ENCODE data around the gene COMTD1. TPM values are rescaled to one million over a fixed set of nuclear protein-coding genes. Genes with fewer than 3 reads are reported as not detected.

Gene COMTD1
- total RNA-seq, 1 donor from 2014 or later = 38.1 TPM

DNA sequence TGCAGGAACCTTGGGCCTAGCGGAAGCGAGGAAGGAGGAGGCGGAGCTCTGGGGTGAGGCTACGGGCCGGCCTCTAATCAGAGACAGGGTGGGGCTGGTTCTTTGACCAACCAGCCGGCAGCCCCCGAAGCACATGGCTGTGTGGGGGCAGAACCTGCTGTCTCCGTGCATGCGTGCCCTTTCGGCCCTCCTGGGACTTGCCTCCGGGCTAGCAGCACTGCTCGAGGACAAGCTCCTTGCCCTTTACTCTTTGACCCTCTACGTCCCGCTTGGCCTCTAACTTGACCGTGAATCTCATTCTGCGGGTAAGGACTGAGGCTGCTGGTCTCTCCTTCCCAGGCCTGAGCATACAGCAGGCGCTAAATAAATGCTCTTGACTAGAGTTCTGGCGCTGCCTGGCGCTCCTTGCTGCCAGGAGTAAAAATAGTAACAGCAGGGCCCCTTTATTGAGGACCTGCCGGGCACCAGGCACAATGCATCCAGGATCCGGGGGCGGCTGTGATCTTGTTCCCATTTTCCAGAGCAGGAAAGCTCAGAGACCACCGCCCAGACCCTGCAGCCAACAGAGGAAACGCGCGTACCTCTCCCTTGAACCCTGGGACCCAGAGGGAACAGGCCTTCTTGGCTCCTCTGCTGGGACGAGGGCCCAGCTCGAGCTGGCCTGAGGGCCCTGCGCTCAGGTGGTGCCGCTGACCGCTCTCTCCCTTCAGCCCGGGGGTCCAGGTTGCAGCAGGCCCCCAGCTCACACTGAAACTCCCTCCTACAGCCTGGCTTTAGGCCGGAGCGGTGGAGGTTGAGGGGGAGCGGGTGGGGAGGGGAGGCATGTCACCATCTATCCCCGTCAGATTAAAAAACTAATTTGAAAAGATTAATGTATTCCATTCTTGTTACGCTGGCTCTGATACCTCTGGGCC lies 2.7 kb upstream of the COMTD1 start:
- intact Hi-C loops (cut with micrococcal nuclease) = no loop called here
- Mint-ChIP-seq H3K27ac (no peak overlapping the region), H3K4me3 (no peak overlapping the region), H3K9me3 (no peaks in the 10 kb centered on the region), H3K27me3 (no peaks in the 10 kb centered on the region), H3K36me3 (ENCODE audit: low read depth) (peaks cover 1% of the 10 kb centered on the region), H3K4me1 (peaks cover 9% of the 10 kb centered on the region)
- DNase-seq = no peak

- Mint-ChIP-seq H3K27ac (peak overlapping the region; percentile 91), H3K36me3 (ENCODE audit: low read depth) (peaks cover 21% of the 10 kb centered on the region), H3K4me3 (peak overlapping the region; percentile 87), H3K9me3 (no peaks in the 10 kb centered on the region), H3K4me1 (peaks cover 11% of the 10 kb centered on the region), H3K27me3 (no peaks in the 10 kb centered on the region)
- no peak for DNase-seq
- intact Hi-C loops (cut with micrococcal nuclease) = loop anchor here (1.0 kb wide), 1 partner anchor 48 kb away; no protein-coding TSS in a partner anchor
Measured at GRCh38 chr10:75236178-75236825, 545 bp upstream of the COMTD1 start.

GRCh38 chr10:75234683-75235374 lies 928 bp downstream of the COMTD1 start:
- H3K4me1 Mint-ChIP-seq = peaks cover 17% of the 10 kb centered on the region
- H3K4me3 Mint-ChIP-seq = peak overlapping the region; percentile 87
- H3K9me3 Mint-ChIP-seq = no peaks in the 10 kb centered on the region
- no peak for DNase-seq
- peak overlapping the region; percentile 87 for H3K27ac Mint-ChIP-seq
- H3K27me3 Mint-ChIP-seq = no peaks in the 10 kb centered on the region
- intact Hi-C loops (cut with micrococcal nuclease) = loop anchor here (1.0 to 5.0 kb wide), 5 partner anchors 25 to 993 kb away; partner anchors contain the start of genes KAT6B and VDAC2
- H3K36me3 Mint-ChIP-seq (ENCODE audit: low read depth) = peaks cover 31% of the 10 kb centered on the region

- no peaks in the 10 kb centered on the region for H3K9me3 Mint-ChIP-seq
- no peaks in the 10 kb centered on the region for H3K27me3 Mint-ChIP-seq
- peak overlapping the region; percentile 87 for H3K27ac Mint-ChIP-seq
- intact Hi-C loops (cut with micrococcal nuclease) = loop anchor here (1.0 to 5.0 kb wide), 5 partner anchors 24 to 992 kb away; partner anchors contain the start of genes KAT6B and VDAC2
- peak; percentile 99 for DNase-seq
- peaks cover 35% of the 10 kb centered on the region for H3K36me3 Mint-ChIP-seq (ENCODE audit: low read depth)
- peaks cover 18% of the 10 kb centered on the region for H3K4me1 Mint-ChIP-seq
- peak overlapping the region; percentile 87 for H3K4me3 Mint-ChIP-seq
Measured at GRCh38 chr10:75234017-75234682, 1.6 kb downstream of the COMTD1 start.

DNA sequence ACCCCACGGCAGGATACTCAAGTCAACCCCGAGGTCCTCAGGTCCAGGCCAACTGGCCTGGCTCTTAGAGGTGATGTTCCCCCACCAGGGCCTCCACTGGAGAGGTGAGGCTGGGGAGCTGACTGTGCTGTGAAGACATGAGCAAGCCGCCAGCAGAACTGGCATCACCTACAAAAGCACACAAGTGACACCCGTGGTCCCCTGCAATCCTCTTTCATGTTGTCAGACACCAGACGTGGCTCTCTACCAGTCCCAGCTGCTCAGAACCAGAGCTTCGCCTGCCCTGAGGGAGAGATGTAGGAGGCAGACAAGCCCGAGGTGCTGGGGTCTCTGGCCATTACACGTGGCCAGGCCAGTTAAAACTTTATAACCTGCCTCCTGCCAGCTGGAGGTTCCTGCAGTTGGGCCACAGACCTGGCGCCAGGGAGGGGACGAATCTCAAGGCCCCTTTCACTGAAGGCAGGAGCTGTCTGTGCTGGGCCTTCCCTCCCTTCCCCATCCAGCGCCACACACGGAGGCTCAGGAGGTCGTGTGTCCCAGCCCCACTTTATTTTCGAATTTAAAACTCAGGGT lies 2.2 kb downstream of the COMTD1 start:
- Mint-ChIP-seq H3K27me3 (no peaks in the 10 kb centered on the region), H3K9me3 (no peaks in the 10 kb centered on the region), H3K27ac (peak overlapping the region; percentile 65), H3K4me3 (peak overlapping the region; percentile 87), H3K4me1 (peaks cover 24% of the 10 kb centered on the region), H3K36me3 (ENCODE audit: low read depth) (peaks cover 41% of the 10 kb centered on the region)
- intact Hi-C loops (cut with micrococcal nuclease) = loop anchor here (1.0 to 5.0 kb wide), 5 partner anchors 23 to 991 kb away; partner anchors contain the start of genes KAT6B and VDAC2
- DNase-seq = peak; percentile 67

DNA sequence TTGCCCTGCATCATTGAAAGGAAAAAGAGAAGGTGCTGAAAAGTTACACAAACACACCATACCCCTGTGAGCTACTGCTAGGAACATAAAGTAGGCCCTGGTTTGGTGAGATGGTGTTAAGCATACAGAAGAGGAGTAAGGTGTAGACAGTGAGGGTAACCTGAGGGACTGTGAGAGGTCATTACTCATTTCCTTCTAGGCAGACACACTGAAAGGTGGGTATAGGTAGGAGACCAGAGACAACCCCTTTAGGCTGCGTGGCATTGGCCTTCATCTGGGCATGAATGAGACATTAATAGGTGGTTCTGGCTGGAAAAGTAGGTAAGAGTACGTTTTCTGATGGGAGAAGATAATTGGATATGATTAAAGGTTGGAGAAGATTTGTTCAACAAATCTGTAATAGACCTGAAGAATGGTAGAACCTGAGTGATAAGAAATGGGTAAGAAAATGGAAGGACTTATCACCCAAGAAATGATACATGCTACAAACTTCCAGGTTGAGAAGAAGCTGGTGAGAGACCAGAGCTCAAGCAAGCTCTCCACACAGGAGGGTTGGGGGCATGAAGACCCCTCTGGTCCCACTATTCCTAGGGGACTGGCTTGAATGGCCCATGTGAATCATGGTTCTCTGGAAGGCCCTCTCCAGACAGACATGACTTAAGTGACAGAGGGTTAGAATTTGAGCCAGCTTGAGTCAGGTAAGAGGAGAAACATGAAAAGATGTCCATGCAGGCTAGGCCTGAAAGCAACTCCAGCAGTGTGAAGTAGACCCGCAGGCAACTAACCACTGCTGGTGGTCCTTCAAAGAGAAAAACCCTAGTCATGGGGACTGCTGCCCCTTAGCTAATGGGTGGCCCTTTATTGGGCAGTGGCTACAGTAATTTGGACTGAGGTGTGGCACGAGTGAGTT lies 3.8 kb downstream of the COMTD1 start:
- intact Hi-C loops (cut with micrococcal nuclease) = loop anchor here (5.0 kb wide), 1 partner anchor 990 kb away; no protein-coding TSS in a partner anchor
- Mint-ChIP-seq H3K4me1 (peaks cover 30% of the 10 kb centered on the region), H3K4me3 (no peak overlapping the region)

GRCh38 chr10:75230600-75231038 lies 5.1 kb downstream of the COMTD1 start:
- Mint-ChIP-seq H3K36me3 (ENCODE audit: low read depth) (peaks cover 58% of the 10 kb centered on the region), H3K4me3 (peak overlapping the region; percentile 57), H3K27ac (peak overlapping the region; percentile 98), H3K9me3 (no peaks in the 10 kb centered on the region), H3K4me1 (peaks cover 32% of the 10 kb centered on the region), H3K27me3 (no peaks in the 10 kb centered on the region)
- DNase-seq = peak; percentile 98
- intact Hi-C loops (cut with micrococcal nuclease) = loop anchor here (1.0 to 5.0 kb wide), 3 partner anchors 20 to 988 kb away; partner anchors contain the start of gene VDAC2

More for the DNA sequence above, 3.8 kb downstream of the COMTD1 start:
- DNase-seq = no peak
- no peaks in the 10 kb centered on the region for H3K27me3 Mint-ChIP-seq
- H3K36me3 Mint-ChIP-seq (ENCODE audit: low read depth) = peaks cover 48% of the 10 kb centered on the region
- no peaks in the 10 kb centered on the region for H3K9me3 Mint-ChIP-seq
- H3K27ac Mint-ChIP-seq = peak overlapping the region; percentile 64

- Mint-ChIP-seq H3K27ac (no peak overlapping the region), H3K27me3 (no peaks in the 10 kb centered on the region), H3K4me1 (peaks cover 38% of the 10 kb centered on the region), H3K36me3 (ENCODE audit: low read depth) (peaks cover 62% of the 10 kb centered on the region), H3K9me3 (no peaks in the 10 kb centered on the region), H3K4me3 (no peak overlapping the region)
- no peak for DNase-seq
- intact Hi-C loops (cut with micrococcal nuclease) = loop anchor here (1.0 to 5.0 kb wide), 3 partner anchors 20 to 988 kb away; partner anchors contain the start of gene VDAC2
Measured at GRCh38 chr10:75229971-75230370, 5.8 kb downstream of the COMTD1 start.

- H3K9me3 Mint-ChIP-seq = no peaks in the 10 kb centered on the region
- peaks cover 74% of the 10 kb centered on the region for H3K36me3 Mint-ChIP-seq (ENCODE audit: low read depth)
- intact Hi-C loops (cut with micrococcal nuclease) = no loop called here
- H3K4me1 Mint-ChIP-seq = peaks cover 48% of the 10 kb centered on the region
- peak overlapping the region; percentile 64 for H3K27ac Mint-ChIP-seq
- H3K27me3 Mint-ChIP-seq = no peaks in the 10 kb centered on the region
- no peak overlapping the region for H3K4me3 Mint-ChIP-seq
- no peak for DNase-seq
Measured at GRCh38 chr10:75228834-75229233, 6.9 kb downstream of the COMTD1 start.

- peaks cover 48% of the 10 kb centered on the region for H3K4me1 Mint-ChIP-seq
- peak overlapping the region; percentile 64 for H3K27ac Mint-ChIP-seq
- no peaks in the 10 kb centered on the region for H3K9me3 Mint-ChIP-seq
- no peak for DNase-seq
- H3K27me3 Mint-ChIP-seq = no peaks in the 10 kb centered on the region
- no peak overlapping the region for H3K4me3 Mint-ChIP-seq
- intact Hi-C loops (cut with micrococcal nuclease) = no loop called here
- H3K36me3 Mint-ChIP-seq (ENCODE audit: low read depth) = peaks cover 76% of the 10 kb centered on the region
Measured at GRCh38 chr10:75228278-75228677, 7.5 kb downstream of the COMTD1 start.

- H3K9me3 Mint-ChIP-seq = no peaks in the 10 kb centered on the region
- H3K27ac Mint-ChIP-seq = no peak overlapping the region
- peaks cover 75% of the 10 kb centered on the region for H3K36me3 Mint-ChIP-seq (ENCODE audit: low read depth)
- H3K4me3 Mint-ChIP-seq = no peak overlapping the region
- H3K4me1 Mint-ChIP-seq = peaks cover 51% of the 10 kb centered on the region
- H3K27me3 Mint-ChIP-seq = no peaks in the 10 kb centered on the region
- no peak for DNase-seq
- intact Hi-C loops (cut with micrococcal nuclease) = no loop called here
Measured at GRCh38 chr10:75226656-75227055, 9.1 kb downstream of the COMTD1 start.

- Mint-ChIP-seq H3K36me3 (ENCODE audit: low read depth) (peaks cover 74% of the 10 kb centered on the region), H3K9me3 (no peaks in the 10 kb centered on the region), H3K27ac (no peak overlapping the region), H3K27me3 (no peaks in the 10 kb centered on the region), H3K4me3 (no peak overlapping the region), H3K4me1 (peaks cover 52% of the 10 kb centered on the region)
- DNase-seq = no peak
- intact Hi-C loops (cut with micrococcal nuclease) = no loop called here
Measured at GRCh38 chr10:75226095-75226494, 9.7 kb downstream of the COMTD1 start.
